Heart right ventricle (tissue), 16 donors: ENCODE measurements around the gene ATG14. TPM values are rescaled to one million over a fixed set of nuclear protein-coding genes. Genes with fewer than 3 reads are reported as not detected.
"Not testable (repeated sequence)": the region's sequence is repeated elsewhere in the genome, so short reads cannot be mapped to it uniquely, and the experiment has no call there.

ENCODE experiments used
- ATAC-seq, 8 donors: fragments of 200-7000 bp; cut with Tn5 transposase; one replicate each; pipeline ENCODE4 v1.9.1; 2020; ENCODE audit warnings: mild to moderate bottlenecking in 8 of 8, moderate library complexity in 8 of 8, moderate number of reproducible peaks in 1 of 8
- DNase-seq, 2 donors: peaks; one replicate each; pipeline ENCODE4 v3.0.0-alpha.2; 2020
- H3K27ac ChIP-seq, 10 donors: fragments of 200-600 bp; sonication (generic) in 2 of 10; one replicate each; pipeline versions ENCODE4 v1.5.0 to v1.8.0; 2020 to 2022; ENCODE audit warnings: mild to moderate bottlenecking in 3 of 10
- H3K27me3 ChIP-seq, 7 donors: fragments of 200-600 bp; one replicate each; pipeline ENCODE4 v1.8.0; 2021 to 2022; ENCODE audit warnings: mild to moderate bottlenecking in 2 of 7
- H3K36me3 ChIP-seq, 9 donors: fragments of 200-600 bp; sonication (generic) in 1 of 9; one replicate each; pipeline versions ENCODE4 v1.5.0 to v1.8.0; 2020 to 2022; ENCODE audit warnings: mild to moderate bottlenecking in 2 of 9
- H3K4me1 ChIP-seq, 9 donors: fragments of 200-600 bp; sonication (generic) in 1 of 9; one replicate each; pipeline versions ENCODE4 v1.5.0 to v1.8.0; 2020 to 2022; ENCODE audit warnings: mild to moderate bottlenecking in 4 of 9
- H3K4me3 ChIP-seq, 10 donors: fragments of 200-600 bp; sonication (generic) in 2 of 10; one replicate each; pipeline versions ENCODE4 v1.5.0 to v1.8.0; 2020 to 2022; ENCODE audit warnings: mild to moderate bottlenecking in 7 of 10, moderate library complexity in 2 of 10
- H3K9me3 ChIP-seq, 11 donors: fragments of 200-600 bp in 10 of 11; sonication (generic) in 2 of 11; one replicate each; pipeline versions ENCODE4 v1.5.0 to v1.8.0; 2013 to 2022; ENCODE audit warnings: mild to moderate bottlenecking in 2 of 11, control low read depth in 1 of 11, moderate library complexity in 1 of 11
- CTCF ChIP-seq, 9 donors: fragments of 200-600 bp; sonication (generic) in 2 of 9; IDR thresholded peaks; one replicate each; pipeline versions ENCODE4 v1.5.0 to v1.8.0; 2021 to 2022; ENCODE audit warnings: antibody characterized with exemption in 9 of 9, mild to moderate bottlenecking in 5 of 9, moderate library complexity in 1 of 9
- WGBS, 2 donors: extraction: QIAGEN DNeasy Blood & Tissue Kit; methylation state at CpG; one replicate each; pipeline ENCODE4 v1.1.7; 2013; ENCODE audit warnings: inconsistent platforms in 1 of 2; 5-methylcytosine and 5-hydroxymethylcytosine counted together
- intact Hi-C, 10 donors: fragments of 100-400 bp; cut with DNase I; formaldehyde crosslinking; loops; one replicate each; pipeline versions ENCODE4 v1.11.1 to v1.14.2; 2022
- long read RNA-seq, 3 donors: library from polyadenylated mRNA; unstranded; transcript quantifications; one replicate each; pipeline ENCODE4 v2.0.0, GENCODE V29; 2020 to 2021
- polyA plus RNA-seq, 2 donors: library from polyadenylated mRNA; stranded (reverse); fragments of 200-250 nt; gene quantifications; one replicate each; pipeline ENCODE4 v1.2.3, GENCODE V29; 2013
- total RNA-seq, 10 donors: library from RNA; stranded (reverse); fragmentation: NEBNext Ultra II Directional in 3 of 10; extraction: Animal tissue kit (Norgen Biotek cat#: 25700) in 3 of 10; gene quantifications; one replicate each; pipeline versions ENCODE4 v1.2.1 to v1.2.4, GENCODE V29; 2021 to 2023
- donor health status: Arrhythmogenic right ventricular cardiomyopathy.
- donor health status: ischemic (EF 13 %, LVEDD 7.1; RV severe dilation, severe dysfunction).
- donor health status: healthy with polysubstance abuse.
- donor health status: DM: no; HTN: yes; CAD: no.
- donor health status: DM: no; HTN: no; CAD: no.
- donor health status: ischemic (EF 25% LVEDD 6.9; RV normal size, moderate dysfunction).
- donor health status: ischemic (EF 25% LVEDD 5.7; RV mildly dilated, moderate dysfunction).
- donor health status: healthy.
- donor health status: DM: yes; HTN: yes; CAD: no.
- donor health status: Ischemic cardiomyopathy.
- donor health status: ischemic (EF 35%, LVEDD 5.7; RV mildly dilated, moderate dysfunction).
- donor health status: nonischemic (EF 11% LVEDD 7.7; RV severe dilation, severe dysfunction).
- donor health status: DM: yes; HTN: yes; CAD: no.
- donor health status: PGD.
- donor health status: ischemic (EF 29% LVEDD 5.4; RV normal size, mild dysfunction).
- donor health status: nonischemic (EF 23%, LVEDD 6.1; RV moderate dilation, normal function).

ATG14 gene
- total RNA-seq (10 to 100 TPM in 9 of 10 donors, 1 to 10 TPM in 1; 8.9 to 18.1 (median 15.3) TPM), polyA plus RNA-seq (10 to 100 TPM in 1 of 2 donors, 1 to 10 TPM in 1; 3.5 to 21.9 TPM)
- long read RNA-seq, donor 1, full-length matches to known transcripts, result 1 of 10 reads
- long read RNA-seq, donor 1, partial matches to known transcripts, result 4 of 10 reads
- long read RNA-seq, donor 1, other reads (novel, unspliced or antisense), result 5 of 10 reads
- long read RNA-seq, donor 2, partial matches to known transcripts, result 5 of 12 reads
- long read RNA-seq, donor 2, other reads (novel, unspliced or antisense), result 7 of 12 reads
- long read RNA-seq, donor 3, partial matches to known transcripts, result 3 of 5 reads
- long read RNA-seq, donor 3, other reads (novel, unspliced or antisense), result 2 of 5 reads

- DNase-seq (peak; percentile 83 to 91), ATAC-seq (peak; percentile 99 to 100 (median 99))
- Histone ChIP-seq H3K4me3 (peak within 1 kb of the TSS; percentile 76 to 100 (median 92)), H3K27ac (peak within 1 kb of the TSS; percentile 48 to 93 (median 84)), H3K27me3 (no peaks in the 10 kb centered on the region), H3K9me3 (no peaks in the 10 kb centered on the region), H3K36me3 (peaks cover 0 to 14% (median 0%) of the 10 kb centered on the region in 9 donors), H3K4me1 (peaks cover 0 to 33% (median 24%) of the 10 kb centered on the region in 9 donors)
- intact Hi-C loops, result loop anchor here in 7 of 10 donors (5.0 to 10.0 kb wide), 3 partner anchors 137 to 147 kb away; partner anchors contain the start of gene FBXO34 (in 5 of the 7)
- 3% methylated on average over 57 of the region's 57 CpGs for WGBS, 2 donors
- no peak for TF ChIP-seq CTCF (IDR thresholded peaks at IDR 0.05)
Observed at GRCh38 chr14:55411426-55412389, at the start of gene ATG14. Gene ATG14, minus strand, starts transcription at chr14:55411830. Its CDS starts 8 bp downstream, at chr14:55411822.

- Histone ChIP-seq H3K36me3 (no peaks in the 10 kb centered on the region), H3K4me3 (no peak overlapping the region), H3K27me3 (peaks cover 0 to 5% (median 0%) of the 10 kb centered on the region in 7 donors), H3K9me3 (no peaks in the 10 kb centered on the region), H3K4me1 (peaks cover 0 to 16% (median 11%) of the 10 kb centered on the region in 9 donors), H3K27ac (peak overlapping the region in 1 of 10 donors; percentile 59)
- DNase-seq (no peak), ATAC-seq (no peak)
- WGBS, 2 donors, result 77 to 81% methylated on average over 9 of the region's 9 CpGs
- TF ChIP-seq CTCF (IDR thresholded peaks at IDR 0.05), result no peak
- intact Hi-C loops, result loop anchor here in 2 of 10 donors (10.0 kb wide), 1 partner anchor 116 kb away; no protein-coding TSS in a partner anchor
Observed at GRCh38 chr14:55458800-55459515, 47.3 kb upstream of the ATG14 start.

- WGBS, 2 donors, result 89 to 92% methylated on average over 6 of the region's 6 CpGs
- no peaks in the 10 kb centered on the region for H3K9me3 ChIP-seq
- H3K36me3 ChIP-seq, result no peaks in the 10 kb centered on the region
- TF ChIP-seq CTCF (IDR thresholded peaks at IDR 0.05), result no peak
- ATAC-seq, result no peak
- peaks cover 0 to 21% (median 13%) of the 10 kb centered on the region in 9 donors for H3K4me1 ChIP-seq
- intact Hi-C loops, result loop anchor here in 2 of 10 donors (10.0 kb wide), 1 partner anchor 117 kb away; no protein-coding TSS in a partner anchor
- DNase-seq, result no peak
- H3K27ac ChIP-seq, result no peak overlapping the region
- no peaks in the 10 kb centered on the region for H3K27me3 ChIP-seq
- no peak overlapping the region for H3K4me3 ChIP-seq
Observed at GRCh38 chr14:55457496-55457895, 45.9 kb upstream of the ATG14 start.

GRCh38 chr14:55456411-55456810 lies 44.8 kb upstream of the ATG14 start:
- 96 to 97% methylated on average over 15 to 27 of the region's 34 CpGs for WGBS, 2 donors
- not testable (repeated sequence) for H3K9me3 ChIP-seq, H3K27ac ChIP-seq, H3K4me3 ChIP-seq, DNase-seq, H3K27me3 ChIP-seq, H3K36me3 ChIP-seq, ATAC-seq
- peaks cover 0 to 30% (median 20%) of the 10 kb centered on the region in 9 donors for H3K4me1 ChIP-seq
- intact Hi-C loops, result loop anchor here in 2 of 10 donors (10.0 kb wide), 1 partner anchor 118 kb away; no protein-coding TSS in a partner anchor
